Spinal cord (tissue), 10 donors: ENCODE measurements around the gene EIF2B4. TPM values are rescaled to one million over a fixed set of nuclear protein-coding genes. Genes with fewer than 3 reads are reported as not detected.
"Not testable (repeated sequence)": the region's sequence is repeated elsewhere in the genome, so short reads cannot be mapped to it uniquely, and the experiment has no call there.

ENCODE experiments used
- DNase-seq, 6 donors: peaks; one replicate each; pipeline versions ENCODE4 v3.0.0 to v3.0.0-alpha.2; 2013 to 2015; ENCODE audit warnings: low spot score in 6 of 6, low read depth in 4 of 6
- H3K27ac ChIP-seq: one replicate; pipeline ENCODE4 v1.5.1; 2013; ENCODE audit warnings: low read depth, low read length, control low read depth
- H3K27me3 ChIP-seq: one replicate; pipeline ENCODE4 v1.6.1; 2013; ENCODE audit warnings: low read length; ENCODE audit not compliant: control insufficient read depth, insufficient read depth
- H3K36me3 ChIP-seq: one replicate; pipeline ENCODE4 v1.6.1; 2013; ENCODE audit warnings: low read length; ENCODE audit not compliant: control insufficient read depth, insufficient read depth
- H3K4me1 ChIP-seq: one replicate; pipeline ENCODE4 v1.6.1; 2013; ENCODE audit warnings: low read length; ENCODE audit not compliant: control insufficient read depth, insufficient read depth
- H3K4me3 ChIP-seq: one replicate; pipeline ENCODE4 v1.5.1; 2013; ENCODE audit warnings: low read depth, low read length, control low read depth
- H3K9me3 ChIP-seq: one replicate; pipeline ENCODE4 v1.6.1; 2013; ENCODE audit warnings: low read length; ENCODE audit not compliant: control insufficient read depth, insufficient read depth
- whole genome bisulfite sequencing: methylation state at CpG from one replicate; pipeline ENCODE4 v1.1.5; 2013; ENCODE audit warnings: missing lambda C conversion rate; ENCODE audit not compliant: insufficient coverage; 5-methylcytosine and 5-hydroxymethylcytosine counted together
- polyA plus RNA-seq, 2 donors: library from polyadenylated mRNA; unstranded; fragments of 120-200 nt; gene quantifications; one replicate each; pipeline ENCODE4 v1.2.1, GENCODE V29; 2013; ENCODE audit not compliant: insufficient read length in 2 of 2
- total RNA-seq, 2 donors: library from RNA; depleted of rRNA in 1 of 2; stranded (reverse); fragments of 120-200 nt in 1 of 2; fragments of >200 nt in 1 of 2; gene quantifications; one replicate each; pipeline versions ENCODE4 v1.2.3 to v1.2.4, GENCODE V29; 2013 to 2014
- donor health status: healthy.

The EIF2B4 gene
- total and polyA plus RNA-seq, 4 donors = 15.5 to 58.9 (median 41.9) TPM

- peak in 3 of 6 donors; percentile 38 to 85 (median 52) for DNase-seq
- H3K27me3 ChIP-seq = no peaks in the 10 kb centered on the region
- H3K36me3 ChIP-seq = peaks cover 60% of the 10 kb centered on the region
- H3K27ac ChIP-seq = peak overlapping the region; percentile 93
- no peaks in the 10 kb centered on the region for H3K9me3 ChIP-seq
- H3K4me1 ChIP-seq = peaks cover 25% of the 10 kb centered on the region
- H3K4me3 ChIP-seq = peak overlapping the region; percentile 91
- WGBS = 2% methylated on average over 18 of the region's 18 CpGs
Measured at GRCh38 chr2:27369471-27370025, 590 bp downstream of the EIF2B4 start.

GRCh38 chr2:27363933-27364332 lies 6.2 kb downstream of the EIF2B4 start:
- H3K9me3 ChIP-seq = no peaks in the 10 kb centered on the region
- peaks cover 4% of the 10 kb centered on the region for H3K4me1 ChIP-seq
- no peak overlapping the region for H3K27ac ChIP-seq
- WGBS = 94% methylated on average over 1 of the region's 2 CpGs
- no peak for DNase-seq
- no peak overlapping the region for H3K4me3 ChIP-seq
- no peaks in the 10 kb centered on the region for H3K27me3 ChIP-seq
- H3K36me3 ChIP-seq = peaks cover 55% of the 10 kb centered on the region

- DNase-seq = no peak
- 90% methylated on average over 2 of the region's 4 CpGs for WGBS
- Histone ChIP-seq H3K9me3 (no peaks in the 10 kb centered on the region), H3K27me3 (no peaks in the 10 kb centered on the region), H3K36me3 (peaks cover 46% of the 10 kb centered on the region), H3K4me3 (no peak overlapping the region), H3K27ac (no peak overlapping the region), H3K4me1 (peaks cover 4% of the 10 kb centered on the region)
Measured at GRCh38 chr2:27362678-27363420, 7.3 kb downstream of the EIF2B4 start.

GRCh38 chr2:27356382-27357181 lies 13.6 kb downstream of the EIF2B4 start, which contains the start of gene GTF3C2:
Gene GTF3C2 (minus strand): TSS chr2:27356764. CDS start chr2:27343554, 13,210 bp downstream.
- Histone ChIP-seq H3K27ac (peak within 1 kb of the TSS; percentile 92), H3K9me3 (no peaks in the 10 kb centered on the region), H3K4me1 (peaks cover 21% of the 10 kb centered on the region), H3K36me3 (peaks cover 8% of the 10 kb centered on the region), H3K27me3 (no peaks in the 10 kb centered on the region), H3K4me3 (peak within 1 kb of the TSS; percentile 99)
- DNase-seq = peak; percentile 96 to 100 (median 98)
- WGBS = under 1% methylated on average over 67 of the region's 67 CpGs

GRCh38 chr2:27356056-27356381 lies 14.1 kb downstream of the EIF2B4 start:
- peaks cover 21% of the 10 kb centered on the region for H3K4me1 ChIP-seq
- no peaks in the 10 kb centered on the region for H3K9me3 ChIP-seq
- no peaks in the 10 kb centered on the region for H3K27me3 ChIP-seq
- peak overlapping the region; percentile 92 for H3K27ac ChIP-seq
- H3K36me3 ChIP-seq = peaks cover 8% of the 10 kb centered on the region
- WGBS = 0% methylated on average over 12 of the region's 12 CpGs
- peak overlapping the region; percentile 99 for H3K4me3 ChIP-seq
- DNase-seq = peak in 1 of 6 donors; percentile 9

GRCh38 chr2:27354597-27354927 lies 15.6 kb downstream of the EIF2B4 start:
- no peak overlapping the region for H3K4me3 ChIP-seq
- WGBS = 80% methylated on average over 1 of the region's 7 CpGs

DNA sequence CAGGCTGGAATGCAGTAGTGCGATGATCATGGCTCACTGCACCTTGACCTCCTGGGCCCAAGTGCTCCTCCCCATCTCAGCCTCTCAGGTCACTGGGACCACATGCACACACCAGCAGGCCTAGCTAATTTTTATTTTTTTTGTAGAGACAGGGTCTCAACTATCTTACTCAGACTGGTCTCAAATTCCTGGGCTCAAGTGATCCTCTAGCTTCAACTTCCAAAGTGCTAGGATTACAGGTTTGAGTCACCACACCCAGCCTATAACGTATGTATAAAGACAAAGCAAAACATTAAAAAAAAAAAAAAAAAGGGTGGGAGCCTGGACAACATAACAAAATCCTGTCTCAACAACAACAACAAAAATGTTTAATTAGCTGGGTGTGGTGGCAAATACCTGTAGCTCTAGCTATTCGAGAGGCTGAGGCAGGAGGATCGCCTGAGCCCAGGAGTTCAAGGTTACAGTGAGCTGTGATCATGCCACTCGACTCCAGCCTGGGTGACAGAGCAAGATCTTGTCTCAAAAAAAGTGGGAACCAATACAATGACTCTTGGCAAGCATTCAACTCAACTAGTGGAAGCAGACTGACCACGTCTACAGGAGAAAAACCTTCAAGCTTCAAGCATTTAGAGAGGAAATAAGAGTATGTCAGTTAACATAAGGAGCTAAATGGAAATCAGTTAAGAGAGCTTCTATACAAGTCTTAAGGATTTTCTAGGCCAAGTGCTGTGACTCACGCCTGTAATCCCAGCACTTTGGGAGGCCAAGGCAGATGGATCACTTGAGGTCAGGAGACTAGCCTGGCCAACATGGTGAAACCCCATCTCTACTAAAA lies 16.2 kb downstream of the EIF2B4 start:
- H3K4me3 ChIP-seq = no peak overlapping the region
- no peaks in the 10 kb centered on the region for H3K27me3 ChIP-seq
- no peak overlapping the region for H3K27ac ChIP-seq
- no peak for DNase-seq
- peaks cover 21% of the 10 kb centered on the region for H3K4me1 ChIP-seq
- H3K9me3 ChIP-seq = no peaks in the 10 kb centered on the region
- 88% methylated on average over 5 of the region's 7 CpGs for WGBS
- peaks cover 8% of the 10 kb centered on the region for H3K36me3 ChIP-seq

More at GRCh38 chr2:27354597-27354927, 15.6 kb downstream of the EIF2B4 start:
- Histone ChIP-seq H3K27me3 (no peaks in the 10 kb centered on the region), H3K27ac (no peak overlapping the region), H3K36me3 (peaks cover 8% of the 10 kb centered on the region), H3K4me1 (peaks cover 21% of the 10 kb centered on the region), H3K9me3 (no peaks in the 10 kb centered on the region)
- DNase-seq = no peak

GRCh38 chr2:27353386-27353761 lies 16.8 kb downstream of the EIF2B4 start:
- not testable (repeated sequence) for DNase-seq, H3K27ac ChIP-seq, H3K9me3 ChIP-seq, H3K4me3 ChIP-seq, H3K27me3 ChIP-seq, H3K36me3 ChIP-seq
- peaks cover 21% of the 10 kb centered on the region for H3K4me1 ChIP-seq
- WGBS = 85% methylated on average over 5 of the region's 5 CpGs
